ENCODE data around the gene CACNA1D.
"Not testable (repeated sequence)": the region's sequence is repeated elsewhere in the genome, so short reads cannot be mapped to it uniquely, and the experiment has no call there.

The CACNA1D gene

GRCh38 chr3:53530205-53530604, 35.8 kb downstream of the CACNA1D start:
- DNase-seq: no peak

GRCh38 chr3:53531749-53532148, 37.3 kb downstream of the CACNA1D start:
- DNase-seq: no peak

GRCh38 chr3:53533472-53533871, 39.1 kb downstream of the CACNA1D start:
- no peak for DNase-seq

- DNase-seq: no peak
Measured at GRCh38 chr3:53534216-53534615, 39.8 kb downstream of the CACNA1D start.

- no peak for DNase-seq
Measured at GRCh38 chr3:53534676-53535400, 40.4 kb downstream of the CACNA1D start.

- DNase-seq: no peak
Measured at GRCh38 chr3:53536282-53536681, 41.9 kb downstream of the CACNA1D start.

- no peak for DNase-seq
Measured at GRCh38 chr3:53544357-53544756, 49.9 kb downstream of the CACNA1D start.

- DNase-seq: no peak
Measured at GRCh38 chr3:53545310-53545995, 51.0 kb downstream of the CACNA1D start.

GRCh38 chr3:53545996-53546359, 51.6 kb downstream of the CACNA1D start:
- DNase-seq: no peak

- no peak for DNase-seq
Measured at GRCh38 chr3:53547327-53547726, 52.9 kb downstream of the CACNA1D start.

- no peak for DNase-seq
Measured at GRCh38 chr3:53550005-53550620, 55.7 kb downstream of the CACNA1D start.

- no peak for DNase-seq
Measured at GRCh38 chr3:53551324-53551723, 56.9 kb downstream of the CACNA1D start.

- DNase-seq: no peak
Measured at GRCh38 chr3:53552730-53553129, 58.3 kb downstream of the CACNA1D start.

- no peak for DNase-seq
Measured at GRCh38 chr3:53553200-53553599, 58.8 kb downstream of the CACNA1D start.

GRCh38 chr3:53554559-53555067, 60.2 kb downstream of the CACNA1D start:
- DNase-seq: no peak

- DNase-seq: no peak
Measured at GRCh38 chr3:53555068-53555588, 60.7 kb downstream of the CACNA1D start.

GRCh38 chr3:53566461-53567145, 72.2 kb downstream of the CACNA1D start:
- no peak for DNase-seq

- no peak for DNase-seq
Measured at GRCh38 chr3:53570081-53570480, 75.7 kb downstream of the CACNA1D start.

GRCh38 chr3:53570709-53571108, 76.3 kb downstream of the CACNA1D start:
- no peak for DNase-seq

- DNase-seq: no peak
Measured at GRCh38 chr3:53571264-53571663, 76.9 kb downstream of the CACNA1D start.

GRCh38 chr3:53572184-53572583, 77.8 kb downstream of the CACNA1D start:
- DNase-seq: not testable (repeated sequence)

GRCh38 chr3:53577506-53577905, 83.1 kb downstream of the CACNA1D start:
- no peak for DNase-seq

GRCh38 chr3:53579636-53580035, 85.2 kb downstream of the CACNA1D start:
- DNase-seq: no peak

Data from 8988T (cell line).